Mesenchymal stem cell (in vitro differentiated cells and primary cell): ENCODE measurements around the gene BEAN1.

Experiments
- DNase-seq: peaks from one replicate; pipeline ENCODE4 v3.0.0-alpha.2; 2013
- H2AFZ ChIP-seq: one replicate; pipeline ENCODE4 v1.6.1; 2013; ENCODE audit warnings: low read depth, mild to moderate bottlenecking, control low read depth, inconsistent platforms, low read length, moderate library complexity
- H2AK5ac ChIP-seq: 2 replicates; pipeline ENCODE4 v1.6.1; 2013; ENCODE audit warnings: low read length, moderate library complexity, mild to moderate bottlenecking, inconsistent platforms; ENCODE audit not compliant: severe bottlenecking
- H2BK120ac ChIP-seq: one replicate; pipeline ENCODE4 v1.6.1; 2013; ENCODE audit warnings: low read depth, mild to moderate bottlenecking, inconsistent platforms, low read length, moderate library complexity
- H2BK12ac ChIP-seq, 2 experiments: one replicate each; pipeline ENCODE4 v1.6.1; 2013; ENCODE audit warnings: inconsistent platforms in 2 of 2, low read length in 2 of 2, mild to moderate bottlenecking in 2 of 2, moderate library complexity in 2 of 2, control low read depth in 1 of 2
- H2BK15ac ChIP-seq: one replicate; pipeline ENCODE4 v1.6.1; 2013; ENCODE audit warnings: mild to moderate bottlenecking, low read depth, inconsistent platforms; ENCODE audit not compliant: poor library complexity, severe bottlenecking
- H2BK5ac ChIP-seq: 2 replicates; pipeline ENCODE4 v1.6.1; 2013; ENCODE audit warnings: low read depth, mild to moderate bottlenecking, low read length, control low read depth, inconsistent platforms; ENCODE audit not compliant: poor library complexity, severe bottlenecking
- H3K14ac ChIP-seq, 2 experiments: one replicate each; pipeline ENCODE4 v1.6.1; 2013; ENCODE audit warnings: inconsistent platforms in 2 of 2, low read length in 2 of 2, control low read depth in 1 of 2, mild to moderate bottlenecking in 1 of 2, moderate library complexity in 1 of 2
- H3K18ac ChIP-seq, 2 experiments: one replicate each; pipeline ENCODE4 v1.6.1; 2013; ENCODE audit warnings: inconsistent platforms in 2 of 2, low read length in 2 of 2, control low read depth in 1 of 2, low read depth in 1 of 2, mild to moderate bottlenecking in 1 of 2
- H3K23ac ChIP-seq, 2 experiments: one replicate each; pipeline ENCODE4 v1.6.1; 2013; ENCODE audit warnings: inconsistent platforms in 2 of 2, low read length in 2 of 2, mild to moderate bottlenecking in 2 of 2, moderate library complexity in 2 of 2, control low read depth in 1 of 2
- H3K27ac ChIP-seq: 2 replicates; pipeline ENCODE4 v1.5.1; 2013; ENCODE audit warnings: mild to moderate bottlenecking, moderate library complexity, low read length, control low read depth, inconsistent platforms; ENCODE audit not compliant: poor library complexity, severe bottlenecking
- H3K27me3 ChIP-seq, 2 experiments: 2 replicates each; pipeline versions ENCODE4 v1.6.1 to v1.7.0; 2013; ENCODE audit warnings: low read length in 2 of 2, mild to moderate bottlenecking in 2 of 2, moderate library complexity in 2 of 2, control low read depth in 1 of 2, inconsistent platforms in 1 of 2; ENCODE audit not compliant: control insufficient read depth in 1 of 2, insufficient read depth in 1 of 2
- H3K36me3 ChIP-seq, 2 experiments: 2 replicates each; pipeline versions ENCODE4 v1.6.1 to v1.7.0; 2013; ENCODE audit warnings: low read length in 2 of 2, control low read depth in 1 of 2, inconsistent platforms in 1 of 2, low read depth in 1 of 2, mild to moderate bottlenecking in 1 of 2; ENCODE audit not compliant: insufficient read depth in 2 of 2, control insufficient read depth in 1 of 2
- H3K4ac ChIP-seq, 2 experiments: one replicate each; pipeline ENCODE4 v1.6.1; 2013; ENCODE audit warnings: inconsistent platforms in 2 of 2, low read length in 2 of 2, mild to moderate bottlenecking in 2 of 2, moderate library complexity in 2 of 2, control low read depth in 1 of 2, low read depth in 1 of 2
- H3K4me1 ChIP-seq: 2 replicates; pipeline ENCODE4 v1.6.1; 2013; ENCODE audit warnings: low read depth, low read length, control low read depth; ENCODE audit not compliant: control insufficient read depth, insufficient read depth
- H3K4me2 ChIP-seq: 2 replicates; pipeline ENCODE4 v1.6.1; 2013; ENCODE audit warnings: low read length, mild to moderate bottlenecking, inconsistent platforms; ENCODE audit not compliant: poor library complexity, severe bottlenecking
- H3K4me3 ChIP-seq, 2 experiments: 2 replicates each; pipeline versions ENCODE4 v1.5.1 to v1.7.0; 2013; ENCODE audit warnings: low read length in 2 of 2, mild to moderate bottlenecking in 2 of 2, control low read depth in 1 of 2, low read depth in 1 of 2; ENCODE audit not compliant: insufficient read depth in 1 of 2
- H3K79me1 ChIP-seq: replicated peaks from 2 replicates; pipeline ENCODE4 v1.6.1; 2013; ENCODE audit warnings: mild to moderate bottlenecking, control low read depth, low read length, inconsistent platforms; ENCODE audit not compliant: poor library complexity, severe bottlenecking
- H3K9ac ChIP-seq: 2 replicates; pipeline ENCODE4 v1.7.0; 2013; ENCODE audit warnings: mild to moderate bottlenecking, low read length, moderate library complexity
- H3K9me3 ChIP-seq: 2 replicates; pipeline ENCODE4 v1.7.0; 2013; ENCODE audit warnings: mild to moderate bottlenecking, low read length; ENCODE audit not compliant: control insufficient read depth
- H4K8ac ChIP-seq: one replicate; pipeline ENCODE4 v1.6.1; 2013; ENCODE audit warnings: inconsistent platforms, mild to moderate bottlenecking, low read length, moderate library complexity
- H4K91ac ChIP-seq: one replicate; pipeline ENCODE4 v1.6.1; 2013; ENCODE audit warnings: mild to moderate bottlenecking, low read length, inconsistent platforms
- WGBS: methylation state at CpG from one replicate; pipeline ENCODE4 v1.1.7; 2013; ENCODE audit warnings: mixed read lengths; 5-methylcytosine and 5-hydroxymethylcytosine counted together

Gene BEAN1

GRCh38 chr16:66439051-66439730, 12.1 kb downstream of the BEAN1 start:
- peaks cover 22% of the 10 kb centered on the region for H3K79me1 ChIP-seq
- no peak overlapping the region for H3K4me2 ChIP-seq
- H3K27ac ChIP-seq = no peak overlapping the region
- H2AK5ac ChIP-seq = no peak overlapping the region
- WGBS = 79% methylated on average over 4 of the region's 5 CpGs
- DNase-seq = no peak
- peak overlapping the region in 1 of 2 experiments; percentile 19 for H3K23ac ChIP-seq
- no peak overlapping the region for H3K4me3 ChIP-seq
- no peak overlapping the region for H3K9ac ChIP-seq
- no peak overlapping the region for H2BK12ac ChIP-seq
- H3K36me3 ChIP-seq = peaks cover 0 to 57% of the 10 kb centered on the region in 2 experiments
- no peak overlapping the region for H2BK15ac ChIP-seq
- H2BK120ac ChIP-seq = no peak overlapping the region
- no peak overlapping the region for H4K91ac ChIP-seq
- H3K4ac ChIP-seq = no peak overlapping the region
- no peak overlapping the region for H4K8ac ChIP-seq
- H3K18ac ChIP-seq = no peak overlapping the region
- H3K9me3 ChIP-seq = no peaks in the 10 kb centered on the region
- no peak overlapping the region for H3K14ac ChIP-seq
- no peak overlapping the region for H2AFZ ChIP-seq
- no peak overlapping the region for H2BK5ac ChIP-seq
- peaks cover 15% of the 10 kb centered on the region for H3K4me1 ChIP-seq
- peaks cover 4 to 10% of the 10 kb centered on the region in 2 experiments for H3K27me3 ChIP-seq

GRCh38 chr16:66440271-66440802, 13.2 kb downstream of the BEAN1 start:
- Histone ChIP-seq H2BK12ac (no peak overlapping the region), H3K79me1 (peaks cover 17% of the 10 kb centered on the region), H3K4me2 (no peak overlapping the region), H2BK5ac (no peak overlapping the region), H2AK5ac (no peak overlapping the region), H3K14ac (no peak overlapping the region), H3K27ac (no peak overlapping the region), H2BK120ac (no peak overlapping the region), H3K27me3 (peaks cover 0 to 13% of the 10 kb centered on the region in 2 experiments), H3K4me1 (peaks cover 6% of the 10 kb centered on the region), H3K36me3 (peaks cover 0 to 62% of the 10 kb centered on the region in 2 experiments), H2AFZ (no peak overlapping the region), H3K9ac (no peak overlapping the region), H3K4ac (no peak overlapping the region), H2BK15ac (no peak overlapping the region), H3K9me3 (no peaks in the 10 kb centered on the region), H4K91ac (no peak overlapping the region), H3K18ac (no peak overlapping the region), H3K4me3 (no peak overlapping the region), H3K23ac (no peak overlapping the region), H4K8ac (no peak overlapping the region)
- no peak for DNase-seq
- WGBS = 78% methylated on average over 10 of the region's 10 CpGs

GRCh38 chr16:66440970-66441369, 13.9 kb downstream of the BEAN1 start:
- Histone ChIP-seq H4K8ac (no peak overlapping the region), H3K4me3 (no peak overlapping the region), H3K9me3 (no peaks in the 10 kb centered on the region), H3K4me2 (no peak overlapping the region), H2BK12ac (no peak overlapping the region), H2BK15ac (no peak overlapping the region), H3K27me3 (peaks cover 0 to 13% of the 10 kb centered on the region in 2 experiments), H3K4me1 (peaks cover 6% of the 10 kb centered on the region), H2BK120ac (no peak overlapping the region), H2AK5ac (no peak overlapping the region), H3K18ac (no peak overlapping the region), H3K4ac (no peak overlapping the region), H2AFZ (no peak overlapping the region), H3K79me1 (peaks cover 15% of the 10 kb centered on the region), H2BK5ac (no peak overlapping the region), H3K9ac (no peak overlapping the region), H4K91ac (no peak overlapping the region), H3K23ac (no peak overlapping the region), H3K36me3 (peaks cover 0 to 62% of the 10 kb centered on the region in 2 experiments), H3K14ac (no peak overlapping the region), H3K27ac (no peak overlapping the region)
- DNase-seq = no peak
- 88% methylated on average over 11 of the region's 11 CpGs for WGBS

- no peak overlapping the region for H3K27ac ChIP-seq
- H2BK5ac ChIP-seq = no peak overlapping the region
- peaks cover 17% of the 10 kb centered on the region for H3K79me1 ChIP-seq
- no peak overlapping the region for H3K4ac ChIP-seq
- no peak overlapping the region for H2BK15ac ChIP-seq
- no peaks in the 10 kb centered on the region for H3K9me3 ChIP-seq
- no peak overlapping the region for H3K9ac ChIP-seq
- H3K27me3 ChIP-seq = peaks cover 0 to 13% of the 10 kb centered on the region in 2 experiments
- H2AK5ac ChIP-seq = no peak overlapping the region
- no peak overlapping the region for H2BK120ac ChIP-seq
- 69% methylated on average over 7 of the region's 7 CpGs for WGBS
- no peak overlapping the region for H3K4me2 ChIP-seq
- no peak overlapping the region for H3K18ac ChIP-seq
- DNase-seq = no peak
- peaks cover 6% of the 10 kb centered on the region for H3K4me1 ChIP-seq
- H3K4me3 ChIP-seq = no peak overlapping the region
- no peak overlapping the region for H4K8ac ChIP-seq
- peaks cover 0 to 62% of the 10 kb centered on the region in 2 experiments for H3K36me3 ChIP-seq
- no peak overlapping the region for H3K14ac ChIP-seq
- H4K91ac ChIP-seq = no peak overlapping the region
- no peak overlapping the region for H3K23ac ChIP-seq
- H2BK12ac ChIP-seq = no peak overlapping the region
- H2AFZ ChIP-seq = no peak overlapping the region
These were observed 14.7 kb downstream of the BEAN1 start for GRCh38 chr16:66441586-66442375.
